ENCODE data around the gene RPL12. TPM values are rescaled to one million over a fixed set of nuclear protein-coding genes. Genes with fewer than 3 reads are reported as not detected.

The RPL12 gene
- total RNA-seq, 1 experiment from 2014 or later = 855 TPM

- CTCF ChIA-PET = no interaction called here
- no TSS peak for BruUV-seq (replicated peaks)
- Mint-ChIP-seq H3K27me3 (ENCODE audit: unreplicated experiment) (no peaks in the 10 kb centered on the region), H3K27ac (ENCODE audit: unreplicated experiment) (no peak overlapping the region), H3K36me3 (ENCODE audit: insufficient read depth, unreplicated experiment) (no peaks in the 10 kb centered on the region), H3K4me3 (ENCODE audit: low read depth, unreplicated experiment) (no peak overlapping the region), H3K4me1 (ENCODE audit: low read depth, unreplicated experiment) (no peaks in the 10 kb centered on the region), H3K9me3 (ENCODE audit: low read depth, unreplicated experiment) (no peaks in the 10 kb centered on the region)
- no peak for DNase-seq
- no peak for TF ChIP-seq CTCF (IDR thresholded peaks at IDR 0.05; ENCODE audit: unreplicated experiment)
- intact Hi-C loops (cut with micrococcal nuclease; ENCODE audit: unreplicated experiment) = no loop called here
Measured at GRCh38 chr9:127403507-127404192, 47.6 kb downstream of the RPL12 start.

GRCh38 chr9:127402401-127403090 is 48.7 kb downstream of the RPL12 start:
- intact Hi-C loops (cut with micrococcal nuclease; ENCODE audit: unreplicated experiment) = no loop called here
- H3K27ac Mint-ChIP-seq (ENCODE audit: unreplicated experiment) = no peak overlapping the region
- no peaks in the 10 kb centered on the region for H3K9me3 Mint-ChIP-seq (ENCODE audit: low read depth, unreplicated experiment)
- no peak overlapping the region for H3K4me3 Mint-ChIP-seq (ENCODE audit: low read depth, unreplicated experiment)
- DNase-seq = no peak
- peaks cover 7% of the 10 kb centered on the region for H3K36me3 Mint-ChIP-seq (ENCODE audit: insufficient read depth, unreplicated experiment)
- H3K4me1 Mint-ChIP-seq (ENCODE audit: low read depth, unreplicated experiment) = no peaks in the 10 kb centered on the region
- no peaks in the 10 kb centered on the region for H3K27me3 Mint-ChIP-seq (ENCODE audit: unreplicated experiment)
- TF ChIP-seq CTCF (IDR thresholded peaks at IDR 0.05; ENCODE audit: unreplicated experiment) = no peak
- CTCF ChIA-PET = no interaction called here
- BruUV-seq (replicated peaks) = no TSS peak

GRCh38 chr9:127399736-127400269 is 51.4 kb downstream of the RPL12 start:
- peaks cover 7% of the 10 kb centered on the region for H3K36me3 Mint-ChIP-seq (ENCODE audit: insufficient read depth, unreplicated experiment)
- peaks cover 13% of the 10 kb centered on the region for H3K27me3 Mint-ChIP-seq (ENCODE audit: unreplicated experiment)
- no peaks in the 10 kb centered on the region for H3K9me3 Mint-ChIP-seq (ENCODE audit: low read depth, unreplicated experiment)
- H3K4me1 Mint-ChIP-seq (ENCODE audit: low read depth, unreplicated experiment) = peaks cover 9% of the 10 kb centered on the region
- no peak overlapping the region for H3K27ac Mint-ChIP-seq (ENCODE audit: unreplicated experiment)
- intact Hi-C loops (cut with micrococcal nuclease; ENCODE audit: unreplicated experiment) = no loop called here
- no peak for TF ChIP-seq CTCF (IDR thresholded peaks at IDR 0.05; ENCODE audit: unreplicated experiment)
- no peak for DNase-seq
- CTCF ChIA-PET = interaction anchor here (0.6 kb wide), 1 partner anchor 401 kb away, joined by 5 read pairs; no protein-coding TSS in a partner anchor
- H3K4me3 Mint-ChIP-seq (ENCODE audit: low read depth, unreplicated experiment) = no peak overlapping the region
- no TSS peak for BruUV-seq (replicated peaks)

GRCh38 chr9:127398715-127399400 is 52.3 kb downstream of the RPL12 start:
- Mint-ChIP-seq H3K4me3 (ENCODE audit: low read depth, unreplicated experiment) (peak overlapping the region; percentile 74), H3K27ac (ENCODE audit: unreplicated experiment) (no peak overlapping the region), H3K27me3 (ENCODE audit: unreplicated experiment) (peaks cover 13% of the 10 kb centered on the region), H3K36me3 (ENCODE audit: insufficient read depth, unreplicated experiment) (peaks cover 7% of the 10 kb centered on the region), H3K9me3 (ENCODE audit: low read depth, unreplicated experiment) (no peaks in the 10 kb centered on the region), H3K4me1 (ENCODE audit: low read depth, unreplicated experiment) (peaks cover 9% of the 10 kb centered on the region)
- CTCF ChIA-PET = interaction anchor here (0.6 kb wide), 1 partner anchor 402 kb away, joined by 5 read pairs; no protein-coding TSS in a partner anchor
- no peak for TF ChIP-seq CTCF (IDR thresholded peaks at IDR 0.05; ENCODE audit: unreplicated experiment)
- DNase-seq = no peak
- BruUV-seq (replicated peaks) = no TSS peak
- intact Hi-C loops (cut with micrococcal nuclease; ENCODE audit: unreplicated experiment) = no loop called here
